GM13977 (cell line): ENCODE data around the gene PMAIP1.

Source experiments
- DNase-seq: peaks from one replicate; pipeline ENCODE4 v3.0.0; 2012; ENCODE audit warnings: low spot score
- CTCF ChIP-seq: IDR thresholded peaks from 2 replicates; pipeline ENCODE4 v1.5.1; 2012; ENCODE audit warnings: mild to moderate bottlenecking, control low read depth; ENCODE audit not compliant: insufficient read depth; ENCODE audit errors: extremely low read depth, missing control alignments
- in situ Hi-C: fragments of 300-500 bp; cut with MboI; formaldehyde crosslinking; loops from one replicate; pipeline ENCODE4 v1.12.0; 2022; ENCODE audit warnings: low sequenced_read_pairs, low pct_unique_long_range_greater_than_20kb, mixed read lengths, inconsistent platforms; ENCODE audit not compliant: unreplicated experiment

Gene PMAIP1

GRCh38 chr18:59861963-59862819, 37.6 kb upstream of the PMAIP1 start:
- no peak for TF ChIP-seq CTCF
- DNase-seq, result no peak
- in situ Hi-C loops, result no loop called here

- no peak for TF ChIP-seq CTCF
- no peak for DNase-seq
- in situ Hi-C loops, result no loop called here
Measured at GRCh38 chr18:59865241-59865986, 34.4 kb upstream of the PMAIP1 start.

- in situ Hi-C loops, result no loop called here
- no peak for DNase-seq
- no peak for TF ChIP-seq CTCF
Measured at GRCh38 chr18:59866551-59867269, 33.1 kb upstream of the PMAIP1 start.

GRCh38 chr18:59867337-59868104, 32.3 kb upstream of the PMAIP1 start:
- no peak for TF ChIP-seq CTCF
- in situ Hi-C loops, result no loop called here
- no peak for DNase-seq

- no peak for DNase-seq
- in situ Hi-C loops, result no loop called here
- no peak for TF ChIP-seq CTCF
Measured at GRCh38 chr18:59870623-59871130, 29.1 kb upstream of the PMAIP1 start.
